Measurements from ENCODE around the gene GALNT17.

The GALNT17 gene

DNA sequence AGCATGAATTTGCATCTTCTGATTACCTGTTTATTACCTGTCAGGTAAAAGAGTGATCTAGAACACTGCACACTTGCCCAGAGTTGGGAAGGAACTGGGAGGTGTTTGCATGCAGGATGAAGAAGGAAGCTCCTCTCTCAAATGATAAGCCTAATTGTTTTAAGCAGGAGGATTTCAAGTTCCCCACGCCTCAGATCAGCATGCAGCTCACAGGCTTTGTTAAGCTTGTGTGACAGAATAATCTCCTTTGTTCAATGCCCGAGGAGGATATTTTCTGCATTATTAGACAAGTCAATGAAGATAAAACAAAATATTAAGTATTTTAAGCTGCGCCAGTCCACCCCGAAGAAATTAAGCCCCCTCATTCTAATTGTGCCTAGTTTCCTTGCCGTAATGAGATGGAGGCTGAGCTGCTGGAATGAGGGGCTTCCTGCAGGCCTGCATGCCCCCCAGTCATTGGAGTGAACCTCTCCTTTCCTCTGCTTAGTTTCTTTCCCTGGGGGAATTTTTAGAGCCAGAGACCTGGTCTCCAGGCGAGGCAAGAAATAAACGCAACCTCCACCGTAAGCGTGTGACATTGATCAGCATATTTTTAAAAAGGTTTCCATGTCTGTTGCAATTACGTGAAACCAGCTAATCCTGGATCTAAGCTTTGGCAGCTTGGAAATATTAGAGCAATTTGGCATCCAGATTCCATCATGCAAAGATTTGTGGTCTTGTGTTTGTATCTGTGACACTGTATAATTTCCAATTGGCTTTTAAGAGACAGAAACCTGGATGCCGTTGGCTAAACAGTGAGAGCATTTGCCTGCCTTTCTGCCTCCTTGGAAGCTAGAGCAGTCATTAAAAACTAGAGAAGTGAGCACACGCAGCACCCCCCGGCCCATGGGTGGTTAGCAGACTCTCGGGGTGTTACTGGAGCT lies 376.0 kb downstream of the GALNT17 start:
- no peak for DNase-seq (ENCODE audit: low spot score)

DNA sequence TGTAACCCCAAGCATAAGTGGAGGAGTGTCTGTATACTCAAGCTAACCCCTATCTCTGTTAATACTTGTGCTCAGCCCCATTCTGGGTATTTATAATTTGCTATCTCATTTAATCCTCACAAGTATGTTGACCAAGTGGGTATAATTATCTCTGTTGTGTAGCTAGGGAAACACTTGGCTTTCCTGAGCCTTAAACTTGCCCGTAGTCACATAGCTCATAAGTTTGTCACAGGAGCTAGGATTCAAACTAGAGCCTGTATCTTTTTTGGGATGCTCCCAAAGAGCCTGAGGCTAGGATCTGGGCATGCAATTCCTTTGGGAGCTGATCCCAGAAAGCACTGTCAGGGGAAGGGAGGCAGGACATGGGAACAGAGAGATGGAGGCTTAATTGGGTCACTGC lies 377.4 kb downstream of the GALNT17 start:
- DNase-seq (ENCODE audit: low spot score), result no peak

DNA sequence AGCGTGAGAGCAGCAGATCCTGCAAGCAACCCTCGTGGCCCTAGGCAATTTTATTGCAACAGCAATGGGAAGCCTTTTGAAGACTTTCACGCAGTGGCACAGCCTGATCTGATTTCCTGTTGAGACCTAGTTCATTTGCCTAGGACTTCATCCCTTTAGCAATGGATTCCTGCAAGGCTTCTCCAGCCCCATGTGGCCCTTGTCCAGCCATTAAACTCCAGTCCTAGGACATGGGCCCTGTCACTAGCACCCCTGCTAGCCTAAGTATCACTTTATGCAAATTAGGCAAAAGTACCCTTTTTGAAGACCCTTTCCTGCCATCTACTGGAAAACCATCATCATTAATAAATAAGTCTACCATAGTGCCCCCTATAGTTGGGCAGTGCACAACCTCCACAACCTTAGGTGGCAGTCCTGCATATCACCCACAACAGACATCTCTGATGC lies 379.4 kb downstream of the GALNT17 start:
- DNase-seq (ENCODE audit: low spot score), result no peak

DNA sequence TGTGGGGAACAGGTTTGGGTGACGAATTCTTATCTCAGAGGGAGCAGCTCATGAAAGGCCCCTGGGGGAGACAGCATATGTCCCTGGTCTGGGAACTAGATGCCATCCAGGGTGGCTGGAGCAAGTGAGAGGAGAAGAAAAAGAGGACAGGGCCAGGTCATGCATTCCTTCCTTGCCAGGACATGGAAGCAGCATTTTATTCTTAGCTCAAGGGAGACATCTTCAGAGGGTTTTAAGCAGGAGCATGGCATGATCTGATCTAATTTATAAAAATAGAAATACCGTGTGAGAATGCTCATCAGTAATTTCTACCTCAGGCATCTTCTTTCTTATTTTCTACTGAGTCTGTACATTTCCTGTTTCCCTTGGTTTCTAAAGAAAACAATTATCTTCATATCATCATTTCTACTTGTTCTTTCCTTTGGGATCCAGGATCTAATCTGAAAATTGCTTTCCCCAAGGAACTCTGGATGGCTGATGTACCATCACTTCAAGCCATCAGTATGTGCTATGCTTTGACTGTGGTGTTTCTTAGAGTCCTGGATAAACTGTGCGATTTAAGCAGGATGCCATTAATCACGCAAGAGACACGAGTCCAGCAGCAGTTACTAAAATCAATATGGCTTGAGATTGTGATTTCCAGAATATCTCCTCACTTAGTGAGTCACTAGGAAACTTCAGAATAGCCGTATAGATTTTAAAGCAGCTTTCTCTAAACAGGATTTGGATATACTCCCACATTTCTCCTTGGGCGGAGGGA lies 386.2 kb downstream of the GALNT17 start:
- no peak for DNase-seq (ENCODE audit: low spot score)

DNA sequence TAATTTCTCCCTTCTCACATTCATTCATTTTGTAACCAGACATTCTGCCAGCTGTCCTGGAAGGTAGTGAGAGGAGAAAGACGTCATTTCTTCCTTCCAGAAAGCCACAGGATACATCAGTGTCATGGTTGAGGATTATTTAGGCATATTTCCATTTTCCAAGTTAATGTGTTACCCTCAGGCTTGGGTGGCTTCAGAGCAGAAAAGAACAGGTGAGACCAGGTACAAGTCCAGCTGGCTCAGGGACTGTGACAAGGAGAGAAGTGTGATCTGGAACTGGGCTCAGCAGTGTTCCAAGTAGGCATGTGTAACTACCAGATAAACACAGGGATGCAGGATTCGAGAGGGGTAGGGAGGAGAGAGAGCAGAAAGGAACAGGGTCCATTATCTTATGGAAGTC lies 386.9 kb downstream of the GALNT17 start:
- no peak for DNase-seq (ENCODE audit: low spot score)

DNA sequence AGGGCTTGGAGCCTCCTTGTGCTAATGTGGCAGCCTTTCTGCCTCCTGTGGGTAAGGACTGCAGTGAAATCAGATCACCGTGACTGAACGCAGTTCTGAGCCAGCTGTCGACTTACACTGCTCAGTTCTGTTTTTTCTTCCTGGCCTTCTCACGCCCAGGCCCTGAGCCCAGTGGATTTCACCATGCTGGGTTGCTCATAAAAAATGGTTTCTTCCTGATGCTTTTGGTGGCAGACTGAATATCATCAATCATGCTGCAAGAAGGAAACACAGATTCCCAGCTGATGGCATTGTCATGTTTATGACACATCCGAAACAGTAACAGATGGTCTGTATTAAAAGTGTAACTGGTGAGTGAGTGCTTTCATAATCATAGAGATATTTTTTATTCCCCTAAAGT lies 389.6 kb downstream of the GALNT17 start:
- no peak for DNase-seq (ENCODE audit: low spot score)

DNA sequence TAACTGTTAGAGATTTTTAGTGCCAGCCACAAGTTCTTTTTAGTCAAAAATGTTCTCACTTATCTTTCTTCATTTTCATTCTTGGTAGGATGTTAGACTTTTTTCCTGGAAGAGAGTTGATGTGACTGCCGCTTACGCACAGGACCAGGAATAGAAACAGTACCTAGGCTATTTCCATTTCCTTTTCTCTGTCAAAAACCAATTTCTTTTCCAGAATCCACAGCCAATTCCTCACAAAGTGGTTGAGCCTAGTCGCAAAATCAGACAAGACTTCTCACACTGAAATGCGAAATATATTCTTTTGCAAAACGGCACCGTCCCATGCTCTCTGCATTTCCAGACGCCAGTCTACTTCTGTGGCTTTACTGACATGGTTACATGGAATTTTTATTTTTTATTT lies 394.2 kb downstream of the GALNT17 start:
- no peak for DNase-seq (ENCODE audit: low spot score)

DNA sequence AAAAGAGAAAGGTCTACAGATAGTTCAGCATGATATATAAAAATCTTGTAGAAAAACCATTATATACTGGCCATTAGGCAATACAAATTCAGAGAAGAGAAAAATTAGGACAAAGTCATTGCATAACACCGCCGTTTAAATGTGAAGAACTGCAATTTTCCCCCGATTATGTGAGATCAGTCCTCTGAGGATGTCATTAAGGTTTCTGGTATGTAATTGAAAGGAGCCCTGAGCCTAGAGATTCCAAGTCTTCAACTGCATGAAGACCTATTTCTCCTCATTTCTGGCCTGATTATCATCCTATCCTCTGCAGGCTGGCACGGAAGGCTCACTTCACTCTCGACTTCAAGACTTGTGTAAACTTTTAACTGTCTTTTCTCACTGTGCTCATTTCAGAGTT lies 395.3 kb downstream of the GALNT17 start:
- no peak for DNase-seq (ENCODE audit: low spot score)

DNA sequence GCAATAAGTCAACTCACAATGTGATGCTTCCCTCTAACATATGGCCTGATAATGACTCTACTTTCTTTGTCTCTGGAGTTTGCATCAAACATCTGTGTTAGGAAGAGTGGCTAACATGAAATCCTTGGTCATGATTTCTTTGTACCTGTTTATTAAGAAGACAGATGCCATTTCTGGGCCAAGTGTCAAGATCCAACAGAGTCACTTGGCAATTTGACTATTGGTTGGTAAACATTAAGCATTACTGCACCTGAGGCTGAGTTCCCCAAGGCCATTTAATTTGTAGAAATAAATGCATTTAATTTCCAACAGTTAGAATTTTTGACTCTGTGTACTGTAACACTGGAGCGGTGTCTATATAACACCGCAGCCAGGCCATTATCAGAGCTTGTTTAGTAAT lies 403.7 kb downstream of the GALNT17 start:
- no peak for DNase-seq (ENCODE audit: low spot score)

DNA sequence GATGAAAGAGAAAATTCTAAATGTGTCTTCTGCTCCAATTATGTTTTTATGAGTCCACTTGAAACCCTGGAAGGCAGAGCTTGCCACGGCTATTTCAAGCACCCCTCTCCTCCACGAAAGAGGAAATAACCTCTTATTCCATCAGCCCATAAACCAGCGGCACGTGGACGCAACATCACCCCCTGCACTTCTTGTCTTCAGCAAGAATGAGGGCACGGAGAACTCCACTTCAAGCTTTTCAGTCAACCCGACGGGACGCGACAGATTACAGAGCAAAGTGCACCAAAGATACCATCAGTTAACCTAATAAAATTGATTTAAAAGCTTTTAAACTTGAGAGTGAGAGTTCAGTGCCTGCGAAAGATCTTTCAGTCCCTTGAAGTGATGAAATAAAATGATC lies 406.3 kb downstream of the GALNT17 start:
- DNase-seq (ENCODE audit: low spot score), result no peak

DNA sequence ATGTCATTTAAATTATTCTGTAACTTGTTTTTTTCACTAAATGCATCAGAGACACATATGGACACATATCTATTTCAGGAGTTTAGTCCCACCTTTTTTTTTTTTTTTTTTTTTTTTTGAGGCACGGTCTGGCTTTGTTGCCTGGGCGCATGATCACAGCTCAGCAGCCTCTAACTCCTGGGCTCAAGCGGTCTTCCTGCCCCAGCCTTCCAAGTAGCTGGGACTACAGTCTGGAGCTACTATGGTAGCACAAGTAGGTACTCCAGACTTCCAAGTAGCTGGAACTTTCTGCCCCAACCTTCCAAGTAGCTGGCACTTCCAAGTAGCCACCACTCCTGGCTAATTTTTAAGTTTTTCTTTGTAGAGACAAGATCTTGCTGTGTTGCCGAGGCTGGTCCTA lies 407.7 kb downstream of the GALNT17 start:
- no peak for DNase-seq (ENCODE audit: low spot score)

DNA sequence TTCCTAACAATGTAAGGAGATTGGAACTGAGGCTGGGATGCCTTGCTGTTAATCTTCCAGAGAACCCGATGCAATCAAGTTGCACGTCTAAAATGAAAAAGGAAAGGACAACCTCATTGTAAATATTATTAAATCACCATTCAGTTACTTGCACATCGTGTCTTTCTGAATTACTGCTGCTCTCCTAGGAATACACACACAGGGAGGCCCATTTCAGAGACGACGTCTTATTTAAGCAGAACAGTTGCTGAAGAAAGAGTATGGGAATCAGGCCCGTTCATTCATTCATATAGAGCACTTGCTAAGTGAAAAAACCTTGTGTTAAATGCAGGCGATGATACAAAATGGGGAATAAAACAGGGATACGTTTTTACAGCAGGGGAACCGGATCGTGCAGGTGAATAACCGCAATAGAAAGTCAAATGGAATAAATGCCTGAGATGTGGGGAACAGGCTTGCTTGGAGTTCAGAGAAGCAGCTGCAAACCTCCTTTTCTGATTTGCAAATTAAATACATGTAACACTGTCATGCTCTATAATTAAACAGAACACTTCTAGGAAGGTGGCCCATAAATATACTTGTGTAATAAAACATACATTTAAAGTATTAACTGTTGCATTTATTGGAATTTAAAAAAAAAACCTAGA lies 409.9 kb downstream of the GALNT17 start:
- DNase-seq (ENCODE audit: low spot score), result no peak

DNA sequence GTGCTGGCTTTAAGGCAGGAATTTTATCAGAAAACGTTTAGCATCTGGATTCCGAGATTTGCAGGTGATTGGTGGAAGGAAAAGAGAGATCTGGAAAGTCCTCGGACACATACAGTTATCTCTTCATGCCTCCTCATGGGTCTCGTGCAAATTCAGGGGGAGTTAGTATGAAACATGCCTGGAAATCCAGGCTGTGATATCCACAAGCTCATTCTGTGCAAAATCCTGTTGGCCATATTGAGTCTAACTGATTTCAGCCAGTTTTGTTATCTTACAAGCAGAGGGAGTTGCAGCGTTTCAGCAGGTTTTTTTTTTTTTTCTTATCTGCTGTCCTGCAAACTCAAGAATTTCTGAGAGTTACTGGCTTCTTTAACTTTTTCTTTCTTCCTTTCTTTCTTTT lies 411.5 kb downstream of the GALNT17 start:
- DNase-seq (ENCODE audit: low spot score), result no peak

DNA sequence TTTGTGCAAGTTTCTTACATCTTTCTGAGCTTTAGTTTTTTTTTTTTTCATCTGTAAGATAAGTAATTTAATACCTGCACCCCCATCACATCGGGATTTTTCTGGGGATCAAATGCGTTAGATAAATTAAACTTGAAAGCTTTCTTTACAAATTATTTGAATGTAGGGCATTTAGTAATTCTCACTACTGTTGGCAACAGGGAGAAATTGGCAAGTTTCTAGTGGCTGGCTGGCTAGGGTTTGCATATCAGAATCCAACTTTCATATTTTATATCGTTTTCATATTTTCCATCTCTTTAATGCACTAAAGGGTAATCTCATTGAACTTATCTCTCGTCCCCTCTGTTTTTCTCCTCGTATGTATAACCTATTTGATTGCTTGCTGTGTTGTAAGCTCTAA lies 412.9 kb downstream of the GALNT17 start:
- DNase-seq (ENCODE audit: low spot score), result no peak

DNA sequence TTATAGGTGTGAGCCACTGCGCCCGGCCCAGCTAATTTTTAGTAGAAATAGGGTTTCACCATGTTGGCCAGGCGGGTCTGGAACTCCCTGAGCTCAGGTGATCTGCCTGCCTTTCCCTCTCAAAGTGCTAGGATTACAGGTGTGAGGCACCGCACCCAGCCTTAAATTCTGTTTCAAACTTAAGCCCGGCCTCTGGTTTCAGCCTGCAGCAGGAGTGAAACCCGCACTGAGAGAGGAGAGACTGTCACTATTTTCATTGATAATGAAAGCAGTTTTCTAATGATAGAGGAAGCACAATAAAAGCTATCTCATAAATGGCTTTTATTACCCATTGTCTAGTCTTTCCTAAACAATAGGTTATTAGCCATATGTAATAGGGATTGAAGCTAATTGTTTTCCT lies 415.5 kb downstream of the GALNT17 start:
- no peak for DNase-seq (ENCODE audit: low spot score)

DNA sequence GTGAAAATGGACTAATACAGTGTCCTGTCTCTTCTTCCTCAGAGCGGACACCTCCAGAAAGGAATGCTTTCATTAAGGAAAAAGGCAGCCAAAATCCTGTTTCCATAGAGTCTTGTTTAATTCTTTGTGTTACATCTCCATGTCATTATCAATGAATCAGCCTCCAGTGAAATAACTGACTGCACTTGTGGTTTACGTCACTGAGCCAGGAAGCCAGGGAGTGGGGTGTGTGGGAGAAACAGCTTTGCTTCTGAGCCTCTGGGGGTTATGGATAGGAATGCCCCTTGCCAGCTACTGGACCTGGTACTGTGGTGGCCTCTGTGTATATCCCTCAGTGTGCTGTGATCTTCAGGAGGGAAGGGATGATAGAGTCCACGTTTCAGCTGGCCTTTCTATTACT lies 416.8 kb downstream of the GALNT17 start:
- DNase-seq (ENCODE audit: low spot score), result no peak

DNA sequence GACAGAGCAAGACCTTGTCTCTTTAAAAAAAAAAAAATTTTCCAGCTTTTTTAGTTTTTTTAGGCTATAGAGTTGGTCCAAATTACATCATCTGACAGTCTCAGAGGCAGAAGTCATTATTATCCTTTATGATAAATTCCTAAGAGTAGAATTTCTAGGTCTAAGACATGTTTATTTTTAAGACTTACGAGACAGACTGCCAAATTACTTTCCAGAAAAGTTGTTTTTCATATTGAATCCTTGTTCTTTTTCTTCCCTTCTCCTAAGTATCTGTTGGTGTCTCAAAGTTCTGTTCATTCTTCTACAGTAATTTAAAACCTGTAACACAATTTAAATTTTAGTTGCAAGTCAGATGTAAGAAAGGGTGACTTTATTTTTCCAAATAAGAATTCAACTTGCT lies 421.4 kb downstream of the GALNT17 start:
- DNase-seq (ENCODE audit: low spot score), result no peak

DNA sequence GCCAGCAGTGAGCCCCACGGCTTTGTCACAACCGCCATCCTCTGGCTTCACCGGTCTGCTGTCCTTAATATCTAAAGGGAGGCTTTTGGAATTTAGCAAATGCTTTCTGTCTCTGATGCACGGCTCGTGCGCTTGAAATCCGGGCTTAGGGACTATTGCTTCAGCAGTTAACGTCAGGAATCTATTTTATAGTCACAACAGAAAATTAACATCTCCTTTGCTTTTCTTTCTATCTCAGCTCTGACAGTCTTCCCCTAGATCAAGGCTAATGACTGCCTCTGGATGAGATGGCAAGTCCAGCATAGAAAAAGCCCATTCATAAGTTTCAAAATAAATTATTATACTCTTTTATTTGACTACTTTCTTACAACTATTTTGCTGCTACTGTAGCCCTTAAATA lies 423.8 kb downstream of the GALNT17 start:
- DNase-seq (ENCODE audit: low spot score), result no peak

DNA sequence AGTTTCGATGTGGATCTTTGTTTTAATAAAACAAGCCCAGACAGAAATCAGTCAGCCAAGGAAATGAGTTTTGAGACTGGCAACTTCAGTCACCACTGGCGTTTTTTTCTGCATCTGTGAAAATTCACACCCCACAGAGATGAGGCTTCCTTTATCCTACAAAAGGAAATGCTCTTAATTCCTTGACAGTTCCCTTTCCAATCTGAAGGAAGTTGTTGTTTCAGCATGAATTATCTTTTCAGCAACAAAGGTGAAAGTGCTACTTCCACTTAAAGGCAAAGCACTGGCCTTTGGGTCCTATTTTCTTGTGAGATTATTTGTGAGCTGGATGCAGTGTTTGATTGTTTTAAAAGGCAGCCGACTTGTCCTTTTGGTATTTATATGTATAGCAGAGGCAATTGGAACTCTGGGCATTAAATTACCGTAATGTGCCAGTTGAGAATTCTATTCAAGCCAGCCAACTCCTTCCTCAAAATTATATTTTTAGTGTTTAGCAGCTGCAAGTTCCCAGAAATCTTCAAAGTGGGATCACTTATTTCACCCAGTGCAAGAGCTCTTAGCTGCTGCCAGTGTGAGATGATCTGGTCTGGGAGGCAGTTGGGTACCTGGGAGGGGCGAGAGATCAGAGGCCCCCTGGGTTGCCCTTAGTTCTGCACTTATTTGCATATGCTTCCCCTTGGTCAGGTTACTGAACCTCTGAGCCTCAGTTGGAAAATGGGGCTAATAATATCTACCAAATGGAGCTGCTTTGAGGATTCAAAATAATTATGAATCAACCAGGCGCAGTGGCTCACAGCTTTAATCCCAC lies 427.1 kb downstream of the GALNT17 start:
- DNase-seq (ENCODE audit: low spot score), result no peak

DNA sequence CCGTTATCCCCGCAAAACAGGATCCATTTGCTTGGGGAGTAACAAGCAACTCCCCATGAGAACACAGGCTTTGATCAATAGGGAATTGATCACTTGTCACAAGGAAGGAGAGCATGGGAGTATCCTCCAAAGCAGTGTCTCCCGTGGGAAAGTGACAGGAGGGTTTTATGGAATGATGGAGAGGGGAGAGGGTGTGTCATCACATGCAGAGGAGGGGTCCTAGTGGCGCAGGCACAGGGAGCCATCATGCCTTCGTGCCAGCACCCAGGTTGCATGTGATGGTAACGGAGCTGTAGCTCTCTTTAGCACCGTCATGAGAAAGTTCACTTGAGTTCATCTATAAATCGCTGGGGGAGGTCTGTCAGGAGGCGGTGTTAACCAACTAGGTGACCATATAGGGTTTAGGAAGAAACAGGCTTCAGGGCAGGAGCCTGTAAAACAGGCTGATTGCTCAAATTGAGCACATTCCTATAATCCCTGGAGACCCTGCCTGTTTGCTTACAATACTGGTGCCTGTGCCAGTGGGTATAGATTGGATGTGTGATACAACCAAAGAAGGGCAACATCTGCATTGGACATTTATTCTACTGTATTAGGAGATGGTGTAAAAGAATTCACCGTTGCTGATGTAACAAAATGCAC lies 428.5 kb downstream of the GALNT17 start:
- no peak for DNase-seq (ENCODE audit: low spot score)

DNA sequence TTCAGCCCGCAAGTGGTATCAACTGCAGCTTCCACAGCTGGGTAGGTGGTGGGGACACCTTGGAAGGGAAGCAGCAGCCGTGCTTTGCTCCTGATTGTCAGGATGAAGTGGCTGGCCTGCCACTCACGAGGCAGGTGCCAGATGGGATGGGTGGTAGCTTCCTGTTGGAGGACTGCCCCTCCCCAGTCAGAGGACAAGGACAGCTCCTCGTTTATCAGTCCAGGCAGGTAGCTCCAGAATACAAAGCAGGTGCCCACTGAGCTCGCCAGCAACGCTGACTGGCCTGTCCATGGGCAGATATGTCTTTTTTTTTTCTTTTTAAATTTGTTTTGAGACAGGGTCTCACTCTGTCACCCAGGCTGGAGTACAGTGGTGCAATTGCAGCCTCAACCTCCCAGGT lies 431.3 kb downstream of the GALNT17 start:
- no peak for DNase-seq (ENCODE audit: low spot score)

DNA sequence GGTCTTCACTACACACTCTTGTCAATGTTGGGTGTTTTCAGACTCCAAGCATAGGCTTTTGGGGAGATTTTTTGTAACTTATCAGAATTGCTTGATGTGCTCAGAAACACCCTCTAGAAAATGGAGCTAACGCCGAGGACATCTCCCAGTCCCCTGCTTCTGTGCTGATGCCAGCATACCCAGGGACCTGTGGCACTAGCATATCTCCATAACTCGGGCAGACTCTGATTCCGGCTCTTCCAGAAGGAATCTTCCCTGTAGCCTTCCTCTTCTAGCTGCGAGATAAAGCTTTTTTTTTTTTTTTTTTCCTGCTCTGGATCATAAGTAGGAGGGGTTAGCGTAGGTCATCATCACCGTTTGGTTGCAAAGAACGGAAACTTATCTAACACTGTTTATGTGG lies 434.4 kb downstream of the GALNT17 start:
- no peak for DNase-seq (ENCODE audit: low spot score)
